Measurements from ENCODE around the gene OR2D2.

- no peak for TF ChIP-seq EZH2 (IDR thresholded peaks at IDR 0.05)
- no peak for TF ChIP-seq POLR2AphosphoS5 (IDR thresholded peaks at IDR 0.05; ENCODE audit: borderline replicate concordance, low read depth, low read length)
- no peak for TF ChIP-seq FOXP2 (optimal IDR thresholded peaks at IDR 0.05; ENCODE audit: control extremely low read depth, extremely low read length, insufficient read depth)
These were observed 36.2 kb downstream of the OR2D2 start for GRCh38 chr11:6855971-6856541.
